Measurements from ENCODE around the gene TMF1. TPM values are rescaled to one million over a fixed set of nuclear protein-coding genes. Genes with fewer than 3 reads are reported as not detected.

The TMF1 gene
- total and polyA plus RNA-seq, 2 donors (not counting 1 experiment from before 2014, with no cell fraction given): 27.5 to 51.5 TPM

- Histone ChIP-seq H3K27me3 (ENCODE audit: control insufficient read depth, insufficient read depth, low read length) (no peaks in the 10 kb centered on the region), H3K9ac (ENCODE audit: insufficient read depth, low read length) (no peak overlapping the region), H2AFZ (ENCODE audit: low read length) (no peak overlapping the region), H3K79me2 (ENCODE audit: control insufficient read depth, insufficient read depth, low read length) (peaks cover 74% of the 10 kb centered on the region), H3K36me3 (ENCODE audit: control insufficient read depth, insufficient read depth, low read length) (no peaks in the 10 kb centered on the region), H4K20me1 (ENCODE audit: control insufficient read depth, extremely low read depth, insufficient read depth, low read length) (no peaks in the 10 kb centered on the region), H3K27ac (ENCODE audit: insufficient read depth, low read length) (peak overlapping the region; percentile 19), H3K4me1 (ENCODE audit: control insufficient read depth, extremely low read depth, insufficient read depth, low read length) (peaks cover 31% of the 10 kb centered on the region), H3K4me2 (ENCODE audit: extremely low read depth, insufficient read depth, low read length) (peak overlapping the region; percentile 73), H3K9me3 (ENCODE audit: control insufficient read depth, insufficient read depth, low read depth, low read length) (no peaks in the 10 kb centered on the region), H3K4me3 (replicated peaks in 1 of 4; ENCODE audit: control extremely low read depth in 1 of 4, insufficient read depth in 1 of 4, low read depth in 3 of 4, low read length in 4 of 4) (peak overlapping the region in 1 of 4 experiments; percentile 1)
- no peak for TF ChIP-seq EZH2 (IDR thresholded peaks at IDR 0.05; ENCODE audit: low read length, missing control alignments)
- TF ChIP-seq CTCF (conservative IDR thresholded peaks at IDR 0.05 in 1 of 2, IDR thresholded peaks at IDR 0.05 in 1 of 2; ENCODE audit: low read depth in 1 of 2, low read length in 2 of 2): no peak
- DNase-seq (ENCODE audit: low read depth in 2 of 2): peak; percentile 44 to 86
These were observed 42.5 kb upstream of the TMF1 start for GRCh38 chr3:69094467-69095205.

- Histone ChIP-seq H3K9me3 (ENCODE audit: control insufficient read depth, insufficient read depth, low read depth, low read length) (no peaks in the 10 kb centered on the region), H3K36me3 (ENCODE audit: control insufficient read depth, insufficient read depth, low read length) (no peaks in the 10 kb centered on the region), H3K27me3 (ENCODE audit: control insufficient read depth, insufficient read depth, low read length) (no peaks in the 10 kb centered on the region), H2AFZ (ENCODE audit: low read length) (no peak overlapping the region), H3K9ac (ENCODE audit: insufficient read depth, low read length) (no peak overlapping the region), H3K4me3 (replicated peaks in 1 of 4; ENCODE audit: control extremely low read depth in 1 of 4, insufficient read depth in 1 of 4, low read depth in 3 of 4, low read length in 4 of 4) (no peak overlapping the region), H3K79me2 (ENCODE audit: control insufficient read depth, insufficient read depth, low read length) (peaks cover 87% of the 10 kb centered on the region), H3K27ac (ENCODE audit: insufficient read depth, low read length) (no peak overlapping the region), H3K4me2 (ENCODE audit: extremely low read depth, insufficient read depth, low read length) (no peak overlapping the region), H3K4me1 (ENCODE audit: control insufficient read depth, extremely low read depth, insufficient read depth, low read length) (peaks cover 47% of the 10 kb centered on the region), H4K20me1 (ENCODE audit: control insufficient read depth, extremely low read depth, insufficient read depth, low read length) (no peaks in the 10 kb centered on the region)
- TF ChIP-seq CTCF (conservative IDR thresholded peaks at IDR 0.05 in 1 of 2, IDR thresholded peaks at IDR 0.05 in 1 of 2; ENCODE audit: low read depth in 1 of 2, low read length in 2 of 2): no peak
- no peak for TF ChIP-seq EZH2 (IDR thresholded peaks at IDR 0.05; ENCODE audit: low read length, missing control alignments)
- DNase-seq (ENCODE audit: low read depth in 2 of 2): peak in 1 of 2 donors; percentile 13
These were observed 39.9 kb upstream of the TMF1 start for GRCh38 chr3:69092030-69092516.

- Histone ChIP-seq H3K4me1 (ENCODE audit: control insufficient read depth, extremely low read depth, insufficient read depth, low read length) (peaks cover 48% of the 10 kb centered on the region), H4K20me1 (ENCODE audit: control insufficient read depth, extremely low read depth, insufficient read depth, low read length) (no peaks in the 10 kb centered on the region), H3K9me3 (ENCODE audit: control insufficient read depth, insufficient read depth, low read depth, low read length) (no peaks in the 10 kb centered on the region), H3K27me3 (ENCODE audit: control insufficient read depth, insufficient read depth, low read length) (no peaks in the 10 kb centered on the region), H3K79me2 (ENCODE audit: control insufficient read depth, insufficient read depth, low read length) (peaks cover 86% of the 10 kb centered on the region), H3K36me3 (ENCODE audit: control insufficient read depth, insufficient read depth, low read length) (no peaks in the 10 kb centered on the region), H3K4me3 (replicated peaks in 1 of 4; ENCODE audit: control extremely low read depth in 1 of 4, insufficient read depth in 1 of 4, low read depth in 3 of 4, low read length in 4 of 4) (no peak overlapping the region), H2AFZ (ENCODE audit: low read length) (no peak overlapping the region), H3K27ac (ENCODE audit: insufficient read depth, low read length) (no peak overlapping the region), H3K9ac (ENCODE audit: insufficient read depth, low read length) (no peak overlapping the region), H3K4me2 (ENCODE audit: extremely low read depth, insufficient read depth, low read length) (no peak overlapping the region)
- TF ChIP-seq EZH2 (IDR thresholded peaks at IDR 0.05; ENCODE audit: low read length, missing control alignments) (no peak), CTCF (conservative IDR thresholded peaks at IDR 0.05 in 1 of 2, IDR thresholded peaks at IDR 0.05 in 1 of 2; ENCODE audit: low read depth in 1 of 2, low read length in 2 of 2) (no peak)
- DNase-seq (ENCODE audit: low read depth in 2 of 2): no peak
These were observed 39.4 kb upstream of the TMF1 start for GRCh38 chr3:69091389-69092029.
